H9 (cell line): Measurements from ENCODE around the gene LHX4. TPM values are rescaled to one million over a fixed set of nuclear protein-coding genes. Genes with fewer than 3 reads are reported as not detected.

ENCODE experiments used
- DNase-seq: peaks from one replicate; pipeline ENCODE4 v3.0.0-alpha.2; 2017
- H2AFZ ChIP-seq: one replicate; pipeline ENCODE4 v1.6.1; 2013; ENCODE audit warnings: mild to moderate bottlenecking, low read length, control low read depth, moderate library complexity
- H2AK5ac ChIP-seq: 2 replicates; pipeline ENCODE4 v1.6.1; 2013; ENCODE audit warnings: low read length, control low read depth, mixed read lengths; ENCODE audit not compliant: insufficient read length
- H2BK120ac ChIP-seq: one replicate; pipeline ENCODE4 v1.6.1; 2013; ENCODE audit warnings: low read depth, mild to moderate bottlenecking, low read length, control low read depth, inconsistent platforms; ENCODE audit not compliant: poor library complexity, severe bottlenecking
- H2BK12ac ChIP-seq: 2 replicates; pipeline ENCODE4 v1.6.1; 2013; ENCODE audit warnings: low read length, control low read depth, mixed read lengths, low read depth; ENCODE audit not compliant: insufficient read length
- H2BK15ac ChIP-seq: 2 replicates; pipeline ENCODE4 v1.6.1; 2013; ENCODE audit warnings: low read depth, low read length, control low read depth
- H2BK20ac ChIP-seq: one replicate; pipeline ENCODE4 v1.6.1; 2013; ENCODE audit warnings: low read depth, mild to moderate bottlenecking, low read length, control low read depth, inconsistent platforms; ENCODE audit not compliant: poor library complexity, severe bottlenecking
- H2BK5ac ChIP-seq: 2 replicates; pipeline ENCODE4 v1.6.1; 2013; ENCODE audit warnings: low read length, control low read depth, mixed read lengths; ENCODE audit not compliant: insufficient read length
- H3K14ac ChIP-seq: 2 replicates; pipeline ENCODE4 v1.6.1; 2013; ENCODE audit warnings: low read length, control low read depth; ENCODE audit not compliant: insufficient read depth
- H3K18ac ChIP-seq: 2 replicates; pipeline ENCODE4 v1.6.1; 2013; ENCODE audit warnings: low read depth, mild to moderate bottlenecking, mixed read lengths, low read length, control low read depth; ENCODE audit not compliant: insufficient read length
- H3K23ac ChIP-seq: 2 replicates; pipeline ENCODE4 v1.6.1; 2013; ENCODE audit warnings: low read length, control low read depth, mixed read lengths, low read depth; ENCODE audit not compliant: insufficient read length
- H3K23me2 ChIP-seq: 2 replicates; pipeline ENCODE4 v1.6.1; 2013; ENCODE audit warnings: low read depth, mild to moderate bottlenecking, mixed read lengths, low read length, control low read depth; ENCODE audit not compliant: insufficient read length, poor library complexity, severe bottlenecking
- H3K27ac ChIP-seq: 2 replicates; pipeline ENCODE4 v1.5.1; 2013; ENCODE audit warnings: low read length, control low read depth, mixed read lengths, low read depth; ENCODE audit not compliant: insufficient read length
- H3K27me3 ChIP-seq: 2 replicates; pipeline ENCODE4 v1.6.1; 2013; ENCODE audit warnings: low read length, control low read depth, inconsistent platforms; ENCODE audit not compliant: insufficient read depth
- H3K4ac ChIP-seq: 2 replicates; pipeline ENCODE4 v1.6.1; 2013; ENCODE audit warnings: low read depth, mild to moderate bottlenecking, control low read depth, inconsistent platforms, low read length, moderate library complexity
- H3K4me1 ChIP-seq: 2 replicates; pipeline ENCODE4 v1.6.1; 2013; ENCODE audit warnings: low read length, control low read depth, inconsistent platforms; ENCODE audit not compliant: insufficient read depth
- H3K4me2 ChIP-seq: 2 replicates; pipeline ENCODE4 v1.6.1; 2013; ENCODE audit warnings: low read length, control low read depth, mixed read lengths; ENCODE audit not compliant: insufficient read length, insufficient read depth
- H3K56ac ChIP-seq: 2 replicates; pipeline ENCODE4 v1.6.1; 2013; ENCODE audit warnings: low read depth, mild to moderate bottlenecking, mixed read lengths, low read length, control low read depth; ENCODE audit not compliant: insufficient read length
- H3K79me1 ChIP-seq: 2 replicates; pipeline ENCODE4 v1.6.1; 2013; ENCODE audit warnings: low read depth, mild to moderate bottlenecking, moderate library complexity, low read length, control low read depth, inconsistent platforms; ENCODE audit not compliant: insufficient read depth, poor library complexity, severe bottlenecking
- H3K79me2 ChIP-seq: 2 replicates; pipeline ENCODE4 v1.6.1; 2013; ENCODE audit warnings: low read length, control low read depth, inconsistent platforms; ENCODE audit not compliant: insufficient read depth
- H3K9ac ChIP-seq: 2 replicates; pipeline ENCODE4 v1.6.1; 2013; ENCODE audit warnings: low read length, control low read depth, mixed read lengths; ENCODE audit not compliant: insufficient read length; ENCODE audit errors: extremely low read depth
- H3K9me3 ChIP-seq: one replicate; pipeline ENCODE4 v1.6.1; 2013; ENCODE audit warnings: low read depth, low read length, inconsistent platforms; ENCODE audit not compliant: control insufficient read depth
- H3T11ph ChIP-seq: one replicate; pipeline ENCODE4 v1.6.1; 2013; ENCODE audit warnings: mild to moderate bottlenecking, low read length, control low read depth, inconsistent platforms
- H4K20me1 ChIP-seq: one replicate; pipeline ENCODE4 v1.6.1; 2013; ENCODE audit not compliant: control insufficient read depth, insufficient read length, insufficient read depth
- H4K5ac ChIP-seq: 2 replicates; pipeline ENCODE4 v1.6.1; 2013; ENCODE audit warnings: low read depth, mild to moderate bottlenecking, mixed read lengths, low read length, control low read depth; ENCODE audit not compliant: insufficient read length
- H4K8ac ChIP-seq: replicated peaks from 2 replicates; pipeline ENCODE4 v1.6.1; 2013; ENCODE audit warnings: low read length, control low read depth, mixed read lengths, low read depth; ENCODE audit not compliant: insufficient read length
- H4K91ac ChIP-seq: 2 replicates; pipeline ENCODE4 v1.6.1; 2013; ENCODE audit warnings: low read depth, mild to moderate bottlenecking, moderate library complexity, mixed read lengths, low read length, control low read depth; ENCODE audit not compliant: insufficient read length
- H3K27ac Mint-ChIP-seq, 3 experiments: 2 replicates in 2 of 3; 3 replicates in 1 of 3; pipeline ENCODE4 v1.8.0; 2020 to 2021; ENCODE audit warnings: mixed read lengths in 3 of 3, mild to moderate bottlenecking in 1 of 3, moderate library complexity in 1 of 3
- H3K27me3 Mint-ChIP-seq: 2 replicates; pipeline ENCODE4 v1.8.0; 2021; ENCODE audit warnings: low read depth, mild to moderate bottlenecking, moderate library complexity, mixed read lengths
- H3K36me3 Mint-ChIP-seq, 3 experiments: 2 replicates in 2 of 3; 3 replicates in 1 of 3; pipeline ENCODE4 v1.8.0; 2020 to 2021; ENCODE audit warnings: low read depth in 3 of 3, mixed read lengths in 3 of 3; ENCODE audit not compliant: insufficient read depth in 1 of 3
- H3K4me1 Mint-ChIP-seq, 2 experiments: 2 replicates each; pipeline ENCODE4 v1.8.0; 2020; ENCODE audit warnings: mixed read lengths in 2 of 2
- H3K4me3 Mint-ChIP-seq, 2 experiments: 2 replicates in 1 of 2; 3 replicates in 1 of 2; pipeline ENCODE4 v1.8.0; 2020 to 2021; ENCODE audit warnings: mild to moderate bottlenecking in 2 of 2, mixed read lengths in 2 of 2, moderate library complexity in 1 of 2
- H3K9me3 Mint-ChIP-seq, 2 experiments: 2 replicates in 1 of 2; 3 replicates in 1 of 2; pipeline ENCODE4 v1.8.0; 2020; ENCODE audit warnings: mild to moderate bottlenecking in 2 of 2, mixed read lengths in 2 of 2, moderate library complexity in 1 of 2
- WGBS: extraction: QIAGEN DNeasy Blood & Tissue Kit; methylation state at CpG from one replicate; pipeline ENCODE4 v1.1.7; 2013; ENCODE audit warnings: missing lambda C conversion rate, low lambda C conversion rate, mixed read lengths; ENCODE audit not compliant: insufficient read length; ENCODE audit errors: extremely low coverage; 5-methylcytosine and 5-hydroxymethylcytosine counted together
- total RNA-seq: library from RNA; stranded (reverse); gene quantifications from 2 replicates; pipeline ENCODE4 v1.2.1, GENCODE V29; 2021
- TF ChIP-seq, protein P1 (sequence below): fragments of 200-600 bp; sonication (generic); conservative IDR thresholded peaks from 3 replicates; pipeline ENCODE4 v1.8.0; 2021; ENCODE audit warnings: antibody characterized with exemption, mild to moderate bottlenecking

The LHX4 gene
- total RNA-seq, 1 experiment from 2014 or later: 1.9 TPM

- no peak for DNase-seq
- H3K4me1 ChIP-seq: peaks cover 9% of the 10 kb centered on the region; the same call in 1 of the 2 replicates
- no peaks in the 10 kb centered on the region for H3K9me3 ChIP-seq
- H3K9ac ChIP-seq: no peak overlapping the region
- no peaks in the 10 kb centered on the region for H3K79me2 ChIP-seq
- no peak overlapping the region for H3K18ac ChIP-seq
- Mint-ChIP-seq H3K9me3 (peaks cover 0 to 15% of the 10 kb centered on the region in 2 experiments; a peak in 2 of 5 replicates), H3K27ac (no peak overlapping the region), H3K4me3 (no peak overlapping the region; a peak in 1 of 5 replicates), H3K27me3 (no peaks in the 10 kb centered on the region; the same call in none of the 2 replicates), H3K4me1 (peaks cover 49 to 55% of the 10 kb centered on the region in 2 experiments), H3K36me3 (peaks cover 46 to 53% (median 53%) of the 10 kb centered on the region in 3 experiments)
- no peaks in the 10 kb centered on the region for H4K20me1 ChIP-seq
- H3T11ph ChIP-seq: no peak overlapping the region
- H2BK5ac ChIP-seq: no peak overlapping the region
- no peaks in the 10 kb centered on the region for H3K23me2 ChIP-seq
- no peak overlapping the region for H4K91ac ChIP-seq
- no peak overlapping the region for H2BK12ac ChIP-seq
- H3K14ac ChIP-seq: no peak overlapping the region
- no peak overlapping the region for H2BK120ac ChIP-seq
- no peak overlapping the region for H3K4me2 ChIP-seq
- no peak overlapping the region for H2AFZ ChIP-seq
- H4K5ac ChIP-seq: no peak overlapping the region
- no peak overlapping the region for H3K27ac ChIP-seq
- TF ChIP-seq, protein P1, sequence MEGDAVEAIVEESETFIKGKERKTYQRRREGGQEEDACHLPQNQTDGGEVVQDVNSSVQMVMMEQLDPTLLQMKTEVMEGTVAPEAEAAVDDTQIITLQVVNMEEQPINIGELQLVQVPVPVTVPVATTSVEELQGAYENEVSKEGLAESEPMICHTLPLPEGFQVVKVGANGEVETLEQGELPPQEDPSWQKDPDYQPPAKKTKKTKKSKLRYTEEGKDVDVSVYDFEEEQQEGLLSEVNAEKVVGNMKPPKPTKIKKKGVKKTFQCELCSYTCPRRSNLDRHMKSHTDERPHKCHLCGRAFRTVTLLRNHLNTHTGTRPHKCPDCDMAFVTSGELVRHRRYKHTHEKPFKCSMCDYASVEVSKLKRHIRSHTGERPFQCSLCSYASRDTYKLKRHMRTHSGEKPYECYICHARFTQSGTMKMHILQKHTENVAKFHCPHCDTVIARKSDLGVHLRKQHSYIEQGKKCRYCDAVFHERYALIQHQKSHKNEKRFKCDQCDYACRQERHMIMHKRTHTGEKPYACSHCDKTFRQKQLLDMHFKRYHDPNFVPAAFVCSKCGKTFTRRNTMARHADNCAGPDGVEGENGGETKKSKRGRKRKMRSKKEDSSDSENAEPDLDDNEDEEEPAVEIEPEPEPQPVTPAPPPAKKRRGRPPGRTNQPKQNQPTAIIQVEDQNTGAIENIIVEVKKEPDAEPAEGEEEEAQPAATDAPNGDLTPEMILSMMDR: no peak
- H2BK20ac ChIP-seq: no peak overlapping the region
- WGBS: no CpG with 5 or more reads among the region's 2 CpGs
- H3K79me1 ChIP-seq: no peaks in the 10 kb centered on the region
- H3K4ac ChIP-seq: no peak overlapping the region
- H3K27me3 ChIP-seq: no peaks in the 10 kb centered on the region
- no peak overlapping the region for H2AK5ac ChIP-seq
- no peak overlapping the region for H3K23ac ChIP-seq
- H2BK15ac ChIP-seq: no peak overlapping the region
- H4K8ac ChIP-seq: no peak overlapping the region
- H3K56ac ChIP-seq: no peak overlapping the region
Measured at GRCh38 chr1:180273066-180273465, 43.0 kb downstream of the LHX4 start.
